ENCODE measurements around the gene NFYC.

DNA sequence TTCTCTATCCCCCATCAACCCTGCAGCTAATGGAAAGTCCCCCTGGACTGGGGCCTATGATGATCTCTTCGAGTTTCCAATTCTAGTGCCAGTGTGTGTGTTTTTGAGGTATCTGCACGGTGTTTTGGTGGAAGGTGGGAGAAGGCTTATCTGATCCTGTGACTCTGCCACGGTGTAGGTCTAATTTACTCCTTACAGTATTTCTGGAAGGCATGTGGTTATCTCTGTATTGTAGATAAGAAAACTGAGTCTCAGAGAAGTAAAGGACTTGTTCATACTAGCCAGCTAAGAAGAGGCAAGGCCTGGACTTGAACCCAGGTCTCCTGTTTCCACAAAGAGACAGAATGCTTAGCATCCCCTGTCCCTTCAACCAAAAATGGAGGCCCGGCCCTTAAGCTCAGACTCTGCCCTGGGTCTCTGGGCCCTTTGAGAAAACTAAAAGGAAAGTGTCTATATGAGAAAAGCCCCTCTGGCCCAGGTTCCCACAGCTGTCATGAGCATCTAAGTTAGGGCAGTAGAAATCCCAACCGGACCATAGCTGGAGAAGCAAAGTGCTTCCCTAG is 46.3 kb upstream of the NFYC start:
- TF ChIP-seq, protein P1, sequence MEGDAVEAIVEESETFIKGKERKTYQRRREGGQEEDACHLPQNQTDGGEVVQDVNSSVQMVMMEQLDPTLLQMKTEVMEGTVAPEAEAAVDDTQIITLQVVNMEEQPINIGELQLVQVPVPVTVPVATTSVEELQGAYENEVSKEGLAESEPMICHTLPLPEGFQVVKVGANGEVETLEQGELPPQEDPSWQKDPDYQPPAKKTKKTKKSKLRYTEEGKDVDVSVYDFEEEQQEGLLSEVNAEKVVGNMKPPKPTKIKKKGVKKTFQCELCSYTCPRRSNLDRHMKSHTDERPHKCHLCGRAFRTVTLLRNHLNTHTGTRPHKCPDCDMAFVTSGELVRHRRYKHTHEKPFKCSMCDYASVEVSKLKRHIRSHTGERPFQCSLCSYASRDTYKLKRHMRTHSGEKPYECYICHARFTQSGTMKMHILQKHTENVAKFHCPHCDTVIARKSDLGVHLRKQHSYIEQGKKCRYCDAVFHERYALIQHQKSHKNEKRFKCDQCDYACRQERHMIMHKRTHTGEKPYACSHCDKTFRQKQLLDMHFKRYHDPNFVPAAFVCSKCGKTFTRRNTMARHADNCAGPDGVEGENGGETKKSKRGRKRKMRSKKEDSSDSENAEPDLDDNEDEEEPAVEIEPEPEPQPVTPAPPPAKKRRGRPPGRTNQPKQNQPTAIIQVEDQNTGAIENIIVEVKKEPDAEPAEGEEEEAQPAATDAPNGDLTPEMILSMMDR (IDR thresholded peaks at IDR 0.05 in 2 of 3, conservative IDR thresholded peaks at IDR 0.05 in 1 of 3; ENCODE audit: borderline replicate concordance in 1 of 3, insufficient read depth in 1 of 3, low read depth in 2 of 3, low read length in 2 of 3), result no peak
- no peak for TF ChIP-seq EGR1 (IDR thresholded peaks at IDR 0.05; ENCODE audit: low read depth)
- TF ChIP-seq, protein P2, sequence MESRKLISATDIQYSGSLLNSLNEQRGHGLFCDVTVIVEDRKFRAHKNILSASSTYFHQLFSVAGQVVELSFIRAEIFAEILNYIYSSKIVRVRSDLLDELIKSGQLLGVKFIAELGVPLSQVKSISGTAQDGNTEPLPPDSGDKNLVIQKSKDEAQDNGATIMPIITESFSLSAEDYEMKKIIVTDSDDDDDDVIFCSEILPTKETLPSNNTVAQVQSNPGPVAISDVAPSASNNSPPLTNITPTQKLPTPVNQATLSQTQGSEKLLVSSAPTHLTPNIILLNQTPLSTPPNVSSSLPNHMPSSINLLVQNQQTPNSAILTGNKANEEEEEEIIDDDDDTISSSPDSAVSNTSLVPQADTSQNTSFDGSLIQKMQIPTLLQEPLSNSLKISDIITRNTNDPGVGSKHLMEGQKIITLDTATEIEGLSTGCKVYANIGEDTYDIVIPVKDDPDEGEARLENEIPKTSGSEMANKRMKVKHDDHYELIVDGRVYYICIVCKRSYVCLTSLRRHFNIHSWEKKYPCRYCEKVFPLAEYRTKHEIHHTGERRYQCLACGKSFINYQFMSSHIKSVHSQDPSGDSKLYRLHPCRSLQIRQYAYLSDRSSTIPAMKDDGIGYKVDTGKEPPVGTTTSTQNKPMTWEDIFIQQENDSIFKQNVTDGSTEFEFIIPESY (IDR thresholded peaks at IDR 0.05; ENCODE audit: extremely low read depth, insufficient replicate concordance, low read length), result no peak
- no peak for TF ChIP-seq EZH2 (IDR thresholded peaks at IDR 0.05)
- TF ChIP-seq POLR2A (IDR thresholded peaks at IDR 0.05; ENCODE audit: borderline replicate concordance, extremely low read depth, insufficient read depth, insufficient read length), result no peak
- no peak for TF ChIP-seq ZNF274 (IDR thresholded peaks at IDR 0.05; ENCODE audit: low read depth, low read length)
